Glomerular visceral epithelial cell (primary cell): ENCODE data around the gene ACSS2.

Experiments
- DNase-seq: peaks from one replicate; pipeline ENCODE4 v3.0.0-alpha.2; 2016; ENCODE audit errors: extremely low spot score

Gene ACSS2, protein sequence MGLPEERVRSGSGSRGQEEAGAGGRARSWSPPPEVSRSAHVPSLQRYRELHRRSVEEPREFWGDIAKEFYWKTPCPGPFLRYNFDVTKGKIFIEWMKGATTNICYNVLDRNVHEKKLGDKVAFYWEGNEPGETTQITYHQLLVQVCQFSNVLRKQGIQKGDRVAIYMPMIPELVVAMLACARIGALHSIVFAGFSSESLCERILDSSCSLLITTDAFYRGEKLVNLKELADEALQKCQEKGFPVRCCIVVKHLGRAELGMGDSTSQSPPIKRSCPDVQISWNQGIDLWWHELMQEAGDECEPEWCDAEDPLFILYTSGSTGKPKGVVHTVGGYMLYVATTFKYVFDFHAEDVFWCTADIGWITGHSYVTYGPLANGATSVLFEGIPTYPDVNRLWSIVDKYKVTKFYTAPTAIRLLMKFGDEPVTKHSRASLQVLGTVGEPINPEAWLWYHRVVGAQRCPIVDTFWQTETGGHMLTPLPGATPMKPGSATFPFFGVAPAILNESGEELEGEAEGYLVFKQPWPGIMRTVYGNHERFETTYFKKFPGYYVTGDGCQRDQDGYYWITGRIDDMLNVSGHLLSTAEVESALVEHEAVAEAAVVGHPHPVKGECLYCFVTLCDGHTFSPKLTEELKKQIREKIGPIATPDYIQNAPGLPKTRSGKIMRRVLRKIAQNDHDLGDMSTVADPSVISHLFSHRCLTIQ

DNA sequence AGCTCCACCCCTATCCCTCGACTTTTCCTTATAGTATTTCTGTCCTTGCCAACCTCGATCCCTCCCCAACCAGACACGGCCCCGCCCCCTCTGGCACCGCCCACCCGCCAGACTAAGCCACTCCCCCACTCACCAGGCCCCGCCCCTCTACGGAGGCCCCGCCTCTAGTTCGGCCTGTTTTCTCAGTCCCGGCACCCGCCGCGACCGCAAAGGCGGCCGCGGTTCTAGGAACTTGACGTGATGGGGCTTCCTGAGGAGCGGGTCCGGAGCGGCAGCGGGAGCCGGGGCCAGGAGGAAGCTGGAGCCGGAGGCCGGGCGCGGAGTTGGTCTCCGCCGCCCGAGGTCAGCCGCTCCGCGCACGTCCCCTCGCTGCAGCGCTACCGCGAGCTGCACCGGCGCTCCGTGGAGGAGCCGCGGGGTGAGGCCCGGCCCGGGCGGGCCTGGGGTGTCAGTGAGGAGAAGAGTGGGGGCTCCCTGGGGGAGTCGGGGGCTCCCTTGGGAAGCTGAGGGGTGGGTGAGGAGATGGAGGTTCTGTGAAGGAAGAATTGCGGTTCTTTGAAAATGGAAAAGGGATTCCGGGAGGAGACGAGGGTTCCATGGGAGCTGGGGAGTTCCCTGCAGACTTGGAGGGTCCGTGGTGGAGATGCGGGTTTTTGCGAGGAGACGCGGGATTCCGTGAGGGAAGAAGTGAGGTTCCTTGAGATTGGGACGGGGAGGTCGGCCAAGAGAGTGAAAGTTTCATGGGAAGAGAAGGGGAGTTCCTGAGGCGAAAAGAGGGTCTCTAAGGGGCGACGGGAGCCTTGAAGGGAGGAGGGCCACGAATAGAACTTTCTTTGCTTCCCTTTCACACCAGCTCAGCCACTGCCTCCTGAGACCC lies at the start of gene ACSS2:
ACSS2 (plus strand) TSS at position 207 of the 877 bp plus-strand sequence; CDS start at position 241, 34 bp downstream.
- DNase-seq: no peak

DNA sequence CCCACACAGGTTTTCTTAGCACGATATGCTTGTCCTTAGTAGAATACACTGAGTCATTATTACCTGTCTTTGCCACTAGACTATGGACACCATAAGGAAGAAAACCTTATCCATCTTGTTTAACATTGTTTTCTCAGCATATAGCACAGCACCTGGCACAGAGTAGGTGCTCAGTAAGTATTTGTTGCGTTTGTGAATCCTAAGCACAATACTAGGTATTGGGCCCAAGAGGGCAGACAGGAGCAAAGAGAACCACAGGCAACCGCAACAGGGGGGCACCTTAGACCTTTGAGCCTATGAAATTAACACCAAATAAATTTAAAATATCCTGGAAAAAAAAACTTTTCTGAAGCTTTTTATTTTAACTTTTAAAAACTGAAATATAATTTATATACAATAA lies 47.2 kb upstream of the ACSS2 start:
- DNase-seq: no peak

- DNase-seq: no peak
These were observed 44.5 kb upstream of the ACSS2 start for GRCh38 chr20:34831936-34832335.

- peak; percentile 30 for DNase-seq
These were observed 41.9 kb upstream of the ACSS2 start for GRCh38 chr20:34834459-34834893.

DNA sequence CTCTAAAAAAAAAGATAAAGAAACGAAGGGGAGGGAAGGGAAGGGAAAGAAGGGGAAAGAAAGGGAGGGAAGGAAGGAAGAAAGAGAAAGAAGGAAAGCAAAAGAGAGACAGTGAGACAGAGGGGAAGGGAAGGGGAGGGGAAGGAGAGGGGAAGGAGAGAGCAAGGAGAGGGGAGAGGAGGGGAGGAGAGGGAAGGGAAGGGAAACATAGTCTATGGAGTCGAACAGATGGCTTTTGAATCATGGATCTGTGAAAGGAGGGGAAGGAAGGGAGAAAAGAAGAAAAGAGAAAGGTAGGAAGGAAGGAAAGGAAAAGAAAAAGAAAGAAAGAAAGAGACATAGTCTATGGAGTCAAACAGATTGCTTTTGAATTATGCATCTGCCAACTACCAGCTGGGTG lies 34.3 kb upstream of the ACSS2 start:
- no peak for DNase-seq

DNA sequence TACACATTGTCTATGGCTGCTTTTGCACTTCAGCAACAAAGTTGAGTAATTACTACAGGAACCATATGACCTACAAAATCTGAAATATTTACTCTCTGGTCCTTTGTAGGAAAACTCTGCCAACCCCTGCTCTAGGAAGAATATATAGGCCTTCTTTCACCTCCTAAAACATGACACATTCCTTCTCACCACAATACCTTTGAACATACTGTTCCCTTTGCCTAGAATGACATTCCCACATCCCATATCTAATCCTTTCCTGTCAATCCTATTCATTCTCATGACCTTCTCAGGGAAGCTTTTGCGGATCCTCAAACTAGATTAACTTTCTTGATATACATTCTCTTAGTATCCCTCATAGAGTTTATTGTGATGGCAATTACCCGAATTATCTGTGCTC lies 33.0 kb upstream of the ACSS2 start:
- DNase-seq: no peak

GRCh38 chr20:34848597-34848996 lies 27.8 kb upstream of the ACSS2 start:
- DNase-seq: no peak

GRCh38 chr20:34849778-34850177 lies 26.6 kb upstream of the ACSS2 start:
- no peak for DNase-seq

DNA sequence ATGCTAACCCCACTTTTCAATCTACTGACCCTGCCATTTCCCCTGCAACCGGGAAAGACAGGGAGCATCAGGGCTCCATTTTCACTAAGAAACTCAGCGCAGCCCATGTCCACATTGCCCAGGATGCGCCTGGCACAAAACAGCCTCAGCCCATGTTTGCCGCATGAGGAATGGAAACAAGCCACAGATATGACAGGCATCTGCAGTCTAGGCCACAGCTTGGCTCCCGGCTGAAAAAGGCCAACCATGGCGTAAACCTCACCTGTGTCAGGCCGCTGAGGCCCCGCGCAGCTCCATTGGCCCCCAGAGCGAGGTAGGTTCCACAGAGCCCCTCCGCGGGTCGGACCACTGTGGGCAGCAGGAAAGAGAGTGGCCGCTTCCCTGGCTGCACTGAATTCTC lies 25.4 kb upstream of the ACSS2 start:
- no peak for DNase-seq

DNA sequence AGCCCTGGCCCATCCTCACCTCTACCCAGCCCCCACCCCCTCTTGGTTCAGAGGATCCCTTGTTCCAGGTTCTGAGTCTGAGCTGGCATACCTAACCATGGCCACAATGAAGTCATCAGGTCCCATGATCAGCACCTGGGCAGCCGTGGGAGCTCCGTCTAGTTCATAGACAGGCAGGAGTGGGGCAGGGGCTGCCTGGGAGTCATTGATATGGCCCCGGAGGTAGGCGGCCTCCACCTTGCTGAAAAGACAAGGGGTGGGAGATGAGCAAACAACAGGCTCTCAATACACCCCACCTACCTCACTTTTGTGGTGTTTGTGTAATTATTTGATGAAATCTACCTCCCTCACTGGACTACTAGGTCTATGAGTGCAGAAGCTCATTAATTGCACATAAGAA lies 24.1 kb upstream of the ACSS2 start:
- no peak for DNase-seq

DNA sequence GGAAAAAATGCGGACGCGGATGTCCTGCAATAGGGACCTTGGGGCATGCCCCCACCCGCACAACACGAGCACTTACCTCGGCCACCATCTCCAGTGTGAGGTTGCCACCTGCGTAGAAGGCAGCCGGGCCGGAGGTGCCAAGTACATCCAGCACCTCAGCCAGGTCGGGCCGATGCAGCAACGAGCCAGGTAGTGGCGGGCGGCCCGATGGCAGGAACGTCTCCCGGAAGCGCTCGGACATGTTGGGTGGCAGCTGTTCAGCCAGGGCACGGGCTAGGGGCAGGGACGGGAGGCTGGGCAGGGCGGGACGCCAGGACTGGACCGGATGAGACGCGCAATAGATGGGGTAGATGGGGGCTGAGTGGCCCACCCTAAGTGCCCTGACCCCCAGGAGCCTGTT lies 17.0 kb upstream of the ACSS2 start:
- no peak for DNase-seq

DNA sequence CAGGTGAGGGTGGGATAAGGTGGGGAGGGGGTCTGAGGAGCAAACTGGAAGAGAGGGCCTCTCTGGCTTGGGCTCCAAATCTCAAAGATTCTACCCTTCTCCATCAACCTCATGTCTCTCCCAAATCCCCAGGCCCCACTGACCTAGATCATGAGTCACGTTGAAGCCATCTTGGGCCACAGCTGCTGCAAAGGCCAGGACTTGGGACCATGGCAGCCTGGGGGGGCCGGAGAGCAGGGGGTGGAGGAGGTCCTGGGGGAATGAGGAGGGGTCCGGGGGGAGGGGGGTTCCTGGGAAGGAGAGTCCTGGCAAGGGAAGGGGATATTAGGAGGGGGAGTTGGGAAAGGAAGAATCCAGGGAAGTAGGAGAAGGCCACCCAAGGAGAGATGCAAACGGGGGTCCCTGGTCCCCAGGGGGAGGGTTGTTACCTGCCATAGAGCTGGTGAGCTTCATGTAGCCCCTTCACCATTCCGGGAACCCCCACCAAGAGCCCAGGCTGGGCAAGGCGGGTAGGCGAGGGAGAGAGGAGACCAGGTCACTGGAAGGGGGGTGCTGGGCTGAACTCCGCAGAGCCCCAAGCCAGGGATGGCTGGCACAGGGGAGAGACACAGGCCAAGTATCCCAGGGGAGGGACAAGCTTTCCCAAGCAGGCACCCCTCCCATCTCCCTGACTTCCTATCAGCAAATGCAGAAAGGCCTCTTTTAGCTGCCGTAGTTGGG lies 16.4 kb upstream of the ACSS2 start:
- no peak for DNase-seq

DNA sequence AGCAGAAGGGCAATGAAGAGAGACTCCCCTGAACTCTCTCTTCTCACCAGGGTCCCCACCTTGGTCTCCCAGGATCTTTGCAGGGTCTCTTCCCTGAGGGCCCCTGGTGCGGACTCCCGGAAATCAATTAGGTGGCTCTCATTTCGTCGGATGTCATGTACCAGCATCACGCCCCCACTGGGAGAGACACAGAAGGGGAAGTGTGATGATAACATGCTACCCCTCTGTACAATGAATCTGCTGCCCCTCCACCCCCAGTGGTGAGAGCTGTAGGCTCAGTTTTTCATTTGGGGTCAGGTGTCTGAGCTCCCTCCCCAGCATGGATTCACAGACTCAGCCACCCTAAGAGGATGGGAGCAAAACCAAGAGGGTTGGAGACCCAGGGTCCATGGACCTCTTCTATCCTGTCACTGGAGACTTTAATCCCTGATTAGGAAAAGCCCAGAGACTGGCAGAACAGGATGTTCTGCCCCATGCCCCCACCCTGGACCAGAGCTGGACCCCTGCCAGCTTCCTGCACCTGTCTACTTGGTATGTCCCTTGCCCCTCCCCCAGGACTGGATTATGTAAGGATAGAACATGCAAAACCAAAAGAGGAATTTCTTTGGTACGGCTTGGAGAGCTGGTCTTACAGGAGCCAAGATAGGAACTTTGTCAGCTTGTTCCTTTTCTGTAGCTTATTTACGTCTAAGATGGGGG lies 14.9 kb upstream of the ACSS2 start:
- no peak for DNase-seq

- no peak for DNase-seq
These were observed 13.7 kb upstream of the ACSS2 start for GRCh38 chr20:34862724-34863123.

DNA sequence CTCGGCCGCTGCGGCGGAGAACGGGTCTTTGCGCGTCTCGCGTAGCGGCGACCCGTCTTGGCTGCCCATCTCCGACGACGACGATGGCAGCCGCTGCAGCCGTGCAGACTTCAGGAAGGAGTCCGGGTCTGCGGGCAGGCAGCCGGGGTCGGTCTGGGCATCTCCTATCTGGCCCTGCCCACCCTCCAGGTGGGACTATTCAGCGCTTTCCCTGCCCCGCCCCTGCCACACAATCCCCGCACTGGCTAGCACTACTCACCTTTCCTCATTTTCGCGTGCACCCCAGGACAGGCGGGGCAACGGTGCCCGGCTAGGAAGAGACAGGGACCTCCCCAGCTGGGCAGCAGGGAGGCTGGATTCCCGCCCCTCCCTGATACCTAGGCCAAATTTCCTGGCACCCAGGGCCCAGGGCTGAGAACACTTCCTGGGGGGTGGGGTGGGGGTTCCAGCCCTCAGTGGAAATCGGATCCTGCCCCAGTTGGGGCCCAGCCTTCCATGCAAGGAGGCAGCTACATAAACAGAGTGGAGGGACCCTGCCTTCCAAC lies 12.9 kb upstream of the ACSS2 start:
- DNase-seq: no peak

- no peak for DNase-seq
These were observed 12.2 kb upstream of the ACSS2 start for GRCh38 chr20:34864216-34864615.

DNA sequence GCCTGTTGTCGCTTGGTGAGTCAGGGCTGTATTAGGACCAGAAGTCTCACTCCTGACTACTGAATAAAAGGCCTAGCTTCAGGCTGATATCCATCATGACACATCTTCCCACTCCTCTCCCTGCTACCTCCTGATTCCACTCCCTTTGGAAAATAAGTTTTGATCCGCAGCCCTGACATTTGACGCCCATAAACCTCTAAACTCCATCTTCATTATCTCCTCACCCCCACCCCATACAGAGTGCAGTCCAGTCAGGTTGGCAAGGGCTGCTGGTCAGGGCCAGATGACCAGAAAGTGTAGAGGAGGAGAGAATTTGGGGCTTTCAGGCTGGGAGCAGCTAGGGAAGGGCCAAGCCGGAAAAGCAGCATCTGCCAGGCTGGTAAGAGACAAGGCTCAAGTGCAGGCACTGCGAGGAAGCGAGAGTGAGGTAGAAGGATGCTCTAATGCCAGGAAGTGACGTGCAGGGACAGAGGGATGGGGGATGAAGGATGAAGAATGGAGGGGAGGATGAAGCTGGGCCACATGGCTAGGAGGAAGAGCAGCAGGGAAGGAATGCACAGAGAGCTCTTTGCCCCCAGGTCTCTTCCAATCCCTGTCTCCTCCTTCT lies 5.0 kb upstream of the ACSS2 start:
- no peak for DNase-seq

GRCh38 chr20:34871966-34872621 lies 4.3 kb upstream of the ACSS2 start:
- peak; percentile 14 for DNase-seq

DNA sequence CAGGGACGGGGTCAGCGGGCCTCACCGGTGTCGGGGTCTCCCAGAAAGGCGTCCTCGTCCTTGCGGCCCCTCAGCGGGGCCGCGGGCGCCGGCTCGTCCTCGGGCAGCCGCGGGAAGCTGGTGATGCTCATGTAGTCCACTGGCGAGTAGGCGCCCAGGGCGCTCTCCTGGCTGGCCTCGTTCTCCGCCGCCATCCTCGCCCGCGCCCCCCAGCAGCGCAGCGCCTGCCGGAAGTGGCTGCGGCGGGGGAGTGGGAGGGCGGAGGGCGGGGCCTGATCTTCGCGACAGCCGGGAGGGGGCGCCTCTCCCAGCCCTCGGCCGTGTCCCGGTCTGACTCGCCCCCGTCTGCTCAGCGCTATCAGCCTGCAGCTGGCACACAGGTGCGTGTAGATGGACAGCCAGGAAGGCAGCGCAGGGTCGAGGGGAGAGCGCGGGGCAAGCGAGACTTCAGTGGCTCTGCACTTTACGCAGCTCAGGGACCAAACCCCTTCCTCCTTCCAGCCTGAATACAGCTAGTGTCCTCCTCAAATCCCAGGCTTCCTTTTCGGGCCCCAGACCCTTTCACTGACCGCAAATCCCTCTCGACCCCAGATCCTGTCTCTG lies 3.7 kb upstream of the ACSS2 start, which contains the start of gene GGT7:
GGT7 (minus strand) TSS at position 235 of the 603 bp plus-strand sequence; CDS start at position 194, 41 bp downstream.
- DNase-seq: peak; percentile 86
